B cell (primary cell): ENCODE measurements around the gene PRDM2.

Experiments
- EZH2 ChIP-seq: IDR thresholded peaks from 2 replicates; pipeline ENCODE4 v1.6.1; 2012; ENCODE audit warnings: borderline replicate concordance, low read depth, mild to moderate bottlenecking, moderate library complexity, low read length; ENCODE audit not compliant: insufficient read depth, poor library complexity, severe bottlenecking
- TF ChIP-seq, protein P1 (sequence below): fragments of 200-600 bp; IDR thresholded peaks from one replicate; pipeline ENCODE4 v1.8.0; 2022; ENCODE audit warnings: antibody characterized with exemption, mild to moderate bottlenecking

GRCh38 chr1:13869172-13869797 is 169.3 kb downstream of the PRDM2 start:
- TF ChIP-seq, protein P1, sequence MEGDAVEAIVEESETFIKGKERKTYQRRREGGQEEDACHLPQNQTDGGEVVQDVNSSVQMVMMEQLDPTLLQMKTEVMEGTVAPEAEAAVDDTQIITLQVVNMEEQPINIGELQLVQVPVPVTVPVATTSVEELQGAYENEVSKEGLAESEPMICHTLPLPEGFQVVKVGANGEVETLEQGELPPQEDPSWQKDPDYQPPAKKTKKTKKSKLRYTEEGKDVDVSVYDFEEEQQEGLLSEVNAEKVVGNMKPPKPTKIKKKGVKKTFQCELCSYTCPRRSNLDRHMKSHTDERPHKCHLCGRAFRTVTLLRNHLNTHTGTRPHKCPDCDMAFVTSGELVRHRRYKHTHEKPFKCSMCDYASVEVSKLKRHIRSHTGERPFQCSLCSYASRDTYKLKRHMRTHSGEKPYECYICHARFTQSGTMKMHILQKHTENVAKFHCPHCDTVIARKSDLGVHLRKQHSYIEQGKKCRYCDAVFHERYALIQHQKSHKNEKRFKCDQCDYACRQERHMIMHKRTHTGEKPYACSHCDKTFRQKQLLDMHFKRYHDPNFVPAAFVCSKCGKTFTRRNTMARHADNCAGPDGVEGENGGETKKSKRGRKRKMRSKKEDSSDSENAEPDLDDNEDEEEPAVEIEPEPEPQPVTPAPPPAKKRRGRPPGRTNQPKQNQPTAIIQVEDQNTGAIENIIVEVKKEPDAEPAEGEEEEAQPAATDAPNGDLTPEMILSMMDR = no peak
- no peak for TF ChIP-seq EZH2
